ENCODE results near the gene FOXN1. TPM values are rescaled to one million over a fixed set of nuclear protein-coding genes. Genes with fewer than 3 reads are reported as not detected.

The FOXN1 gene
- total and polyA plus RNA-seq, 8 donors: 0.02 to 0.19 (median 0.09) TPM; not detected in 5

DNA sequence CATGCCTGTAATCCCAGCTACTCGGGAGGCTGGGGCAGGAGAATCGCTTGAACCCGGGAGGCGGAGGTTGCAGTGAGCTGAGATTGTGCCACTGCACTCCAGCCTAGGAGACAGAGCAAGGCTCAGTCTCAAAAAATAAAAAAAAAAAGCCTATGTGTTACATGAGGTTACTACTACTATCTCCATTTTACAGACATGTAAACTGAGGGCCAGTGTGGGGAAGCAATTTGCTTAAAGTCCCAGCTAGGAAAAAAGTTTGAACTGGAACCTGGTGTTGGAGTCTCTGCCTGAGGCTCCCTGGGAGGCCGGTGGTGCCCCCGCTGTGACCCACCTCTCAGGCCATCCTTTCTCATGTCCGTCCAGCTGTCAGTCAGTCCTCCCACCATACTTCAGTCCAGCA lies 28.2 kb upstream of the FOXN1 start:
- WGBS, 2 donors: 92 to 95% methylated on average over 7 of the region's 7 CpGs
- ATAC-seq (no peak), FAIRE-seq (no peak), DNase-seq (peak in 1 of 6 donors; percentile 16)
- TF ChIP-seq, protein P1, sequence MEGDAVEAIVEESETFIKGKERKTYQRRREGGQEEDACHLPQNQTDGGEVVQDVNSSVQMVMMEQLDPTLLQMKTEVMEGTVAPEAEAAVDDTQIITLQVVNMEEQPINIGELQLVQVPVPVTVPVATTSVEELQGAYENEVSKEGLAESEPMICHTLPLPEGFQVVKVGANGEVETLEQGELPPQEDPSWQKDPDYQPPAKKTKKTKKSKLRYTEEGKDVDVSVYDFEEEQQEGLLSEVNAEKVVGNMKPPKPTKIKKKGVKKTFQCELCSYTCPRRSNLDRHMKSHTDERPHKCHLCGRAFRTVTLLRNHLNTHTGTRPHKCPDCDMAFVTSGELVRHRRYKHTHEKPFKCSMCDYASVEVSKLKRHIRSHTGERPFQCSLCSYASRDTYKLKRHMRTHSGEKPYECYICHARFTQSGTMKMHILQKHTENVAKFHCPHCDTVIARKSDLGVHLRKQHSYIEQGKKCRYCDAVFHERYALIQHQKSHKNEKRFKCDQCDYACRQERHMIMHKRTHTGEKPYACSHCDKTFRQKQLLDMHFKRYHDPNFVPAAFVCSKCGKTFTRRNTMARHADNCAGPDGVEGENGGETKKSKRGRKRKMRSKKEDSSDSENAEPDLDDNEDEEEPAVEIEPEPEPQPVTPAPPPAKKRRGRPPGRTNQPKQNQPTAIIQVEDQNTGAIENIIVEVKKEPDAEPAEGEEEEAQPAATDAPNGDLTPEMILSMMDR (IDR thresholded peaks at IDR 0.05): no peak
- Histone ChIP-seq H3K4me1 (no peaks in the 10 kb centered on the region), H3K27me3 (no peaks in the 10 kb centered on the region), H3K9me3 (no peaks in the 10 kb centered on the region), H3K36me3 (no peaks in the 10 kb centered on the region), H3K4me3 (no peak overlapping the region), H3K27ac (no peak overlapping the region)
- intact Hi-C loops (cut with DNase I): no loop called here

DNA sequence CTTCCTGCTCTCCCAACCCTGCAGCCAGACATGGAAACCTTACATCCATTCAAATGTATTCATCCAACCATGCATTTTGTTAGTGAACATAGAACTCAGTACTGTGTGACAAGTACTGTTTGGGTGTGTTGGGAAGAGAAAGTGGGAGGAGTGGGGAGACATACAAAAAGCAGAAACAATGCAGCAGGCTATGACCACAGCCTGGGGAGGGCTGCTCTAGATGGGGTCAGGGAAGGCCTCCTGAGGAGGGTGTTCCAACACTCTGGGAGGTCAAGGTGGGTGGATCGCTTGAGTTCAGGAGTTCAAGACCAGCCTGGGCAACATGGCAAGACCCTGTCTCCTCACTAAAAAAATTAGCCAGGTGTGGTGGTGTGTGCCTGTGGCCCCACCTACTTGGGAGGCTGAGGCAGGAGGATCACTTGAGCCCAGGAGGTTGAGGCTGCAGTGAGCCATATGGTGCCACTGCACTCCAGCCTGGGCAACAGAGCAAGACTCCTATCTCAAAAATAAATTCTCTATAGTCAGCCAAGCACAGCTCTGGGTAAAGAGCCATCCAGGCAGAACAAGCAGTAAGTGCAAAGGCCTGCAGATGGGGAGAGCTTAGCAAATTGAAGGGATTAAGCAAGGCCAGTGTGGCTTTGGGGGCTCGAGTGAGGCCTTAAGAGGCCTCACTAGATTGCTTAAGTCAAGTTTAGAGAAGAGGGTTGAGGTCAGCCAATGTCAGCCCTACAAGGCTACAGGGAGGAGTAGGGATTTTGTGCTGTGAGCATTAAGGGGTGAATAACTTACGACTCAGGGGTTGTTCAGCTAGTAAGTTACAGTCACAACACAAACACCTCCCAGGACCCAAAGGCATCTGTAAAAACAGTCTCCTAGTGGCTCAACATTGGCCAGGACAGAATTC lies 27.2 kb upstream of the FOXN1 start:
- TF ChIP-seq, protein P1 (IDR thresholded peaks at IDR 0.05): no peak
- ATAC-seq: no peak
- Histone ChIP-seq H3K36me3 (no peaks in the 10 kb centered on the region), H3K27me3 (no peaks in the 10 kb centered on the region), H3K27ac (no peak overlapping the region), H3K4me1 (no peaks in the 10 kb centered on the region), H3K4me3 (no peak overlapping the region), H3K9me3 (no peaks in the 10 kb centered on the region)
- no peak for FAIRE-seq
- 83 to 87% methylated on average over 3 of the region's 3 CpGs for WGBS, 2 donors
- intact Hi-C loops (cut with DNase I): no loop called here
- peak in 1 of 6 donors; percentile 15 for DNase-seq

DNA sequence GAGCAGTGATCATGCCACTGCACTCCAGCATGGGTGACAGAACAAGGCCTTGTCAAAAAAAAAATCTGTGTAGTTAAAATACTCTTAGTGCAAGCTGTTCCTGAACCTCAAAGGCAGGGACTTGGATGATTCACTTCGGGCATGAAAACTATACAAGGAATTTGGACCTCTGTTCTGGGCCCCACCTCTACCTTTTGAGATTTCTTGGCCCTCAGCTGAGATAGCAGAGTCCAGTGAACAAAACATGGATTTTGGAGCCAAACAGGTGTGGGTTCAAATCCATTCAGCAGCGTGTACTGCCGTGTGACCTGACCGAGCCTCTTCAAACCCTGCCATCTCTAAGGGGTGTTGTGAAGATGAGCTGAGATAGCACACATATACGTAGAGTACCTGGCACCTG lies 25.9 kb upstream of the FOXN1 start:
- Histone ChIP-seq H3K9me3 (no peaks in the 10 kb centered on the region), H3K4me1 (no peaks in the 10 kb centered on the region), H3K4me3 (no peak overlapping the region), H3K36me3 (no peaks in the 10 kb centered on the region), H3K27me3 (no peaks in the 10 kb centered on the region), H3K27ac (no peak overlapping the region)
- FAIRE-seq (no peak), DNase-seq (no peak), ATAC-seq (no peak)
- intact Hi-C loops (cut with DNase I): no loop called here
- 73 to 80% methylated on average over 5 of the region's 5 CpGs for WGBS, 2 donors
- TF ChIP-seq, protein P1 (IDR thresholded peaks at IDR 0.05): no peak

DNA sequence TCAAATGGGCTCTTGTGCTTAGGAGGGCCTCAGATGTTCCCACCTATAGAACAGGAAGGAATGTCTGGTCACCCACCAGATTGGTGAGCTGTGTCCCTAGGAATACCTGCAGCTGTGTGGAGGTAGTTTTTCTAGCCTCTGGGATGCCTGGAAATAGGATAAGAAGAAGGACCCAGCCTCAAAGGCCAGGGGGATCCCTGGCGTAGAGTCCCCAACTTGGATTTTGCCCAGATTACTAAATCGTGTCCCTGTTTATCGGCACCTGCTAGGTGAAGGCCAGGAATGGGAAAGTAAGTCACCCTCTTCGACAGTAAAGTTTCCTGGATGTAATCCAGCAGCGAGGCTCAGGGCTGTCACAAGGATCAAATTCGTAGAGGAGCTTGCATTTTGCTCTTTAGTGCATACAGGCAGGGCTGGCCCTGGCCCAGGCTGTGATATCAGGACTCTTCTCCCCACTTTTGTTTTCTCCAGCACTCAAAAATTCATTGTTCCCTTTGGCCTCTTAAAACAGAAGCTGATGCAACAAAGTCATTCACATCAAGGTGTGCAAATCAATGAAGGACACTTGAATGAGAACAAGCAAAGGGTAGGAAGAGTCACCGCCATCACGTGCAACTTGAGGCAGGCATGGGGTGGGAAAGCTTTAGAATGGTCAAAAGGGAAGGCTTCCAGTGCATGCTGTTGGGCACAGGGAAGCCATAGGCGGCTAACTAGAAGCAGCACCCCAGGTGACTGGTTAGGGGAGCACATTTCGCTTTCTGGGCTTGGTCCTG lies 25.2 kb upstream of the FOXN1 start:
- DNase-seq (peak in 1 of 6 donors; percentile 47), FAIRE-seq (no peak), ATAC-seq (peak in 2 of 4 donors; percentile 11 to 29)
- H3K9me3 ChIP-seq: no peaks in the 10 kb centered on the region
- no peaks in the 10 kb centered on the region for H3K27me3 ChIP-seq
- no peaks in the 10 kb centered on the region for H3K4me1 ChIP-seq
- H3K4me3 ChIP-seq: no peak overlapping the region
- TF ChIP-seq, protein P1 (IDR thresholded peaks at IDR 0.05): no peak
- H3K27ac ChIP-seq: no peak overlapping the region
- intact Hi-C loops (cut with DNase I): no loop called here
- WGBS, 2 donors: 39 to 47% methylated on average over 10 of the region's 10 CpGs
- no peaks in the 10 kb centered on the region for H3K36me3 ChIP-seq

All from pancreas (tissue), 10 donors.